ENCODE results near the gene ZNF773. TPM values are rescaled to one million over a fixed set of nuclear protein-coding genes. Genes with fewer than 3 reads are reported as not detected.

Gene ZNF773
- total and polyA plus RNA-seq, 10 of the 15 experiments (the other 5 are each of a cell fraction or from before 2014, with no cell fraction given), result 0.21 to 9.1 (median 6.7) TPM

DNA sequence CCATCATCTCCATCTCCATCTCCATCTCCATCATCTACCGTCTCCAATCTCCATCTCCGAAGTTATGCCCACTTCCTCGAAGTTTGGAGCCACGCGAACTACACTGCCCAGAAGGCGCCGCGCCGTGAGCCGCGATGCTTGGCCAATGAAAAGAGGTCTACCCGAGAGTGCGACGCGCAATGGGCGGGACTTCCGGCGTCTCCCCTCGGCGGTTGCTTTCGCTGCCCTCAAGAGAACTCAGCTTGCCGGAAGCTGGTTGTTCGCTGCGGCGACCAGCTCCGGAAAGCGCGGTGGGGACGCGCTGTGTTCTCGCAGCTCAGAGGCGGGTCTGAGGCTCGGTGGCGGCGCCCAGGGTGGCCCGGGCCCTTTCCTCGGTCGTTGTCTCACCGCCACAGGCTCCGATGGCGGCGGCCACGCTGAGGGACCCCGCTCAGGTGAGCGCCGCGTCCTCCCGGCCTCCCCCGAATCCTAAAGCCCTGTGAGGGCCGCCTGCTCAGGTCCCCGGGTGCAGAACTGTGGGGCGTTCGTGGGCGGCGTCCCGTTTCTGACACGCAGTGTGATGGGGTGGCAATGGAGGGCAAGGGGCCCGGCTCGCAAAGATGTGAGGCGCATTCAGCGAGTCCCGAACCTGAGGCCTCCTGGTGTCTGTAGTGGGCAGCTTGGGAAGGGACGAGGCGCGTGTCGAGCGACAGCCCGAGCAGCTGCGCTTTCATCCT, at the start of gene ZNF773 (continued):
- TF ChIP-seq LARP7 (IDR thresholded peaks at IDR 0.05), result peak; percentile 43; the same call in 1 of the 2 replicates
- peak; percentile 83 for TF ChIP-seq NBN (IDR thresholded peaks at IDR 0.05)
- 0 out of 4 replicates have a peak, but pooled peaks of 1 of the 2 experiments have one; percentile 18 for TF ChIP-seq BHLHE40 (IDR thresholded peaks at IDR 0.05; ENCODE audit: borderline replicate concordance in 1 of 2, low read depth in 2 of 2, low read length in 1 of 2)
- TF ChIP-seq SRF (IDR thresholded peaks at IDR 0.05; ENCODE audit: low read depth in 2 of 2, low read length in 2 of 2), result peak in 1 of 2 experiments; percentile 2; a peak in 2 of 4 replicates
- TF ChIP-seq IKZF1 (conservative IDR thresholded peaks at IDR 0.05), result peak; percentile 92
- peak; percentile 60; the same call in 1 of the 3 replicates for TF ChIP-seq POU2F2 (IDR thresholded peaks at IDR 0.05; ENCODE audit: borderline replicate concordance, low read depth, low read length)
- peak; percentile 45 for TF ChIP-seq MXI1 (IDR thresholded peaks at IDR 0.05; ENCODE audit: low read depth, low read length)
- peak; percentile 89 for TF ChIP-seq SIX5 (IDR thresholded peaks at IDR 0.05; ENCODE audit: low read depth, low read length, severe bottlenecking)

DNA sequence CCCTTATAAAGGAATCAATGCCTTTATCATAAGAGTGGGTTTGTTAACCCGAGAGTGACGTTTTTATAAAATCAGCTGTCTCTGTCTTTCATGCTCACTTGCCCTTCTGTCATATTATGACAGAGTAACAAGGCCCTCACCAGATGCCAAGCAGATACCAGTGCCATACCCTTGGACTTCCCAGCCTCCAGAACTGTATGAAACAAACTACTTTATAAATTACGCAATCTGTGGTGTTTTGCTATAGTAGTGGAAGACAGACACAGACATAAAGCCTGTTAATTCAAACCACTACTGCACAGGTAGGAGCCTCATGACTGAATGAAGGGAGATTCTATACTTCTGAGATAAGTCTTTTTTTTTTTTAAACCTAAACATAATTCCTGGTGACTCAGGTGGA, 47.4 kb upstream of the ZNF773 start:
- Histone ChIP-seq H2AFZ (ENCODE audit: control insufficient read depth, low read depth, low read length) (no peak overlapping the region), H3K27me3 (replicated peaks in 1 of 2; ENCODE audit: control insufficient read depth in 2 of 2, insufficient read depth in 2 of 2, low read length in 1 of 2) (no peaks in the 10 kb centered on the region), H3K4me2 (ENCODE audit: control insufficient read depth, insufficient read depth) (no peak overlapping the region), H4K20me1 (ENCODE audit: control insufficient read depth, insufficient read depth) (no peaks in the 10 kb centered on the region), H3K79me2 (ENCODE audit: control insufficient read depth, insufficient read depth, low read length) (no peaks in the 10 kb centered on the region), H3K9ac (ENCODE audit: control insufficient read depth, insufficient read depth, low read length) (no peak overlapping the region), H3K27ac (ENCODE audit: control insufficient read depth, insufficient read depth) (no peak overlapping the region), H3K36me3 (ENCODE audit: control insufficient read depth in 2 of 2, insufficient read depth in 2 of 2, low read length in 1 of 2) (no peaks in the 10 kb centered on the region), H3K9me3 (replicated peaks; ENCODE audit: control insufficient read depth, insufficient read depth, low read length) (peaks cover 2% of the 10 kb centered on the region; the same call in 2 of the 3 replicates), H3K4me3 (no peak overlapping the region), H3K4me1 (ENCODE audit: control insufficient read depth, insufficient read depth, low read length) (no peaks in the 10 kb centered on the region)
- ChIA-PET RAD21 (ENCODE audit: unreplicated experiment) (no interaction called here), SMC1A (ENCODE audit: uncharacterized antibody, unreplicated experiment) (no interaction called here), POLR2A (no interaction called here), CTCF (no interaction called here)
- no peak for FAIRE-seq
- intact Hi-C loops (cut with micrococcal nuclease; ENCODE audit: unreplicated experiment) (no loop called here), in situ Hi-C loops (cut with MboI) (no loop called here)
- WGBS (ENCODE audit: insufficient coverage, insufficient replicate concordance, low lambda C conversion rate, missing lambda C conversion rate), result 98% methylated on average over 3 of the region's 3 CpGs
- BruUV-seq (replicated peaks), result no TSS peak
- no peak for ATAC-seq
- DNase-seq (ENCODE audit: low read depth, low spot score), result no peak
- TF ChIP-seq POLR2AphosphoS5 (IDR thresholded peaks at IDR 0.05; ENCODE audit: low read length) (no peak), TCF7 (IDR thresholded peaks at IDR 0.05; ENCODE audit: borderline replicate concordance) (no peak), RFX5 (IDR thresholded peaks at IDR 0.05; ENCODE audit: low read depth, low read length) (no peak), E4F1 (IDR thresholded peaks at IDR 0.05; ENCODE audit: borderline replicate concordance, partially characterized antibody) (no peak), RELA (IDR thresholded peaks at IDR 0.05; ENCODE audit: borderline replicate concordance, partially characterized antibody) (no peak), LARP7 (IDR thresholded peaks at IDR 0.05) (no peak), SP1 (IDR thresholded peaks at IDR 0.05; ENCODE audit: low read depth, low read length) (no peak), ZBTB11 (CRISPR knock-in tag; IDR thresholded peaks at IDR 0.05) (no peak), FOXK2 (IDR thresholded peaks at IDR 0.05) (no peak), SIN3A (IDR thresholded peaks at IDR 0.05; ENCODE audit: low read depth, low read length) (no peak), WRNIP1 (IDR thresholded peaks at IDR 0.05; ENCODE audit: borderline replicate concordance, low read depth, low read length) (no peak), HCFC1 (IDR thresholded peaks at IDR 0.05; ENCODE audit: low read length) (no peak)
